GM21526 (cell line): ENCODE data around the gene MAMLD1.

Experiments used
- ATAC-seq: cut with Tn5 transposase; IDR thresholded peaks from one replicate; pipeline ENCODE4 v1.9.1; 2021; ENCODE audit warnings: moderate library complexity; ENCODE audit not compliant: unreplicated experiment, low FRiP score

The MAMLD1 gene

DNA sequence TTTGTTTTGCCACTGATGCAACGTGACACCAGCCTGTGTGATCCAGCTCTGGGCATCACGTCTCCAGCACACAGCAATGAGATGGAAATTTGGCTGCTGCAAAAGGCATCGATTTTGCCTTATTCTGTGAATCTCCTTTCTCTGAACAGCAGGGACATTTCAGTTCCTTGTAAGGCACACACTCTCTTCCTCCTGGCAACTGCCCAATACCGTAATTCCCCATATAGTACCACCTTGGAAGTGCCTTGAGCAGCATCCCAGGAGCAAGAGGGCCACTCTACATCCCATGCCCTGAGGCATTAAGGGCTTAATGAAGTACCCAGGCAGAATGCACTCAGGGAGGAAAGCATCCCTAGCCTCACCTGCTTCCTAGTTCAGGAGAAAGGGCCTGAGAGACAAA is 10.5 kb upstream of the MAMLD1 start:
- no peak for ATAC-seq

DNA sequence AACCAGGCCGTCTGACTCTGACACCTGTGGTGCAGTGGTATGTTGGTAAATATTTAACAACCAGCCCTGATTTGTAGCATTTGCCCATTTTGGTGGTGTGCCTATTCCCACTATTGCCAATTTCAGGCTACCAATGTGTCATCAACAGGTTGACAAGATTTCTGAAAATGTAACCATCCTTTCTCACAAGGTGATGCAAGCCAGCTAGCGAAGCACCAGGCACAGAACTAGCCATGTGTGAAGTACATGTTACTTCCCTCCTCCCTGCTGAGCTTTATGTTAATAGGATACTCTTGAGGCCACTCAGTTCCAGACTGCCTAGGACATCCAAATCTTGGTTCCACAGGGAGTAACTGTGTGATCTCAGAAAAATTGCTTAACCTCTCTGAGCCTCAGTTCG is 7.2 kb upstream of the MAMLD1 start:
- no peak for ATAC-seq

DNA sequence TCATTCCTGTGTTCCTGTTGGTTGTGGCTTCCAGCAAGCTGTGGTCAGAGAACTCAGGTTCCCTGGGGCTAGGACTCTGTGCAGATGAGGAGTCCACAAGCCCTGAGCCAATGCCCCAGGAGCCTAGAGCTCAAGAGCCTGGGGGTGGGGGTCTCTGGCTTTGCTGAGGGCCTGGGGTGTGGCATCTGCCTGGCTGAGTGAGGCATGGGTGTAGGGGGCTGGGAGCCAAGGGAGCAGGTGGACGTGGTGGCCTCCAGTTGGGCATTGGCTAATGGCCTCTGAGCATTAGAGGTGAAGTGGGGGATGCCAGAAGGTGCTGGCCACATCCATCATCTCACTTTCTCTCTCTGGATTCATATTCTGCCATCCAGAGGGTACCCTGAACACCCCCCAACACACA is 5.3 kb upstream of the MAMLD1 start:
- ATAC-seq: no peak

DNA sequence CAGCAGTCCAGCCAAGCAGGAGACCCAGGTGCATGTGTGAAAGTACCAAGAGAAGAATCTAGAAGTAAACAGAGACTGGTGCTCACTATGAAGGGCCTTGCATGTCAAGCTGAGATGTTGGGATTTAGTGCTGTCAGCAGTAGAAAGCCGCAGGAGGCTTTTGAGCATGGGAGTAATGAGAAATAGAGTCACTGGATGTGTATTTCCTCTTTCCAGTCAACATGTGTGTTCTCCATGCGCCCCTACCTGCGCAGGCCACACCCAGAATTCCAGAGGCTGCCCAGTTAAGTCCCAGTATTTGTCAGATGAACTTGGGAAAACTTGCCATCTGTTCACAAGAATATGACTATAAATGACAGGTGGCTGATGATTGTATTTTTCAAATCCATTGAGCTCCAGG is 4.5 kb upstream of the MAMLD1 start:
- no peak for ATAC-seq

DNA sequence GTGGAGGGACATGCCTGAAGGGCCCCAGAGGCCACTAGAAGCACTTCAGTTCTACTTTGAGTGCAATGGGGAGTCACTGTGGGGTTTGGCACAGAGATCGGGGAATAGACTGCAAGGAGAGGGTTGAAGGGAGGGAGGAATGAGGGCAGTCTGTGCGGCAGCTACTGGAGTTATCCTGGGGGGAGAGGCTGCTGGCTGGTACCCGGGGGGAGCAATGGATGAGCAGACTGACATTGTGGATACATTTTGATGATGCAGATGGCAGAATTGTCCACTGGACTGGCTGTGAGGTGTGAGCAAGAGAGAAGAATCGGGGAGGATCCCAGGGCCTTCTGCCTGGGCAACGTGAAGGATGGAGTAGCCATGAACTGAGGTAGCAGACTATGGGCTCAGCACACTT is 2.8 kb upstream of the MAMLD1 start:
- ATAC-seq: no peak

DNA sequence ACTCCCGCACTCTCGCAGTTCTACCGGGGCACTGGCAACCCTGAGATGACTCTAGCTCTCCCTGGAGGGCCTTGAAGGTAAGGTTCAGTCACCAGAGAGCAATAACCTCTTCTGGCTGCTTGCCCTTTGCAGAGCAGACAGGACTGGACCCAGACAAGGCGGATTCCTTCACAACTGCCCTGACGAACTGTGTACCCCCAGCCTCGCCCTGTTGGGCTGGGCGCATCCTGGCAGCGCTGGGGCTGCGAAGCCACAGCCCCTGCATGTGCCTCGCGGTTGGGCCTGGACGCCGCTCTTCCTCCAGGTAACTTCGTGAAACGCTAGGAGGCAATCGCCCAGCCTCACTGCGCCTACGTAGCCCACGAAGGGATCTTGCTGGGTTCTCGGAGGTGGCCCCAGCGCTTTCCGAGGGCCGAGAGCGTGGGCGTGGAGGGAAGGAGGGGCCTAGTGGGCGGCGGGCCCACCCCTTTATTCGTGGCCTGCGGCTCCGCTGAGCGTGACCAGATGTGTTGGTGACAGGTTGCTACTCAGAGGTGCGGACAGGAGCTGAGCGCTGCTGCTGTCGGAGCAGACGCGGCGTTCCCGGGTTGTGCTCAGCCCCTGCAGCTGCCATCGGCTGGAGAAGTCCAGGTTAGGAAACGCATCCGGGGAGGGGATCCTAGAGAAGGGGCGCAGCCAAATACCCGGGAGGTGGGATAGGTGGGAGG is 1.9 kb upstream of the MAMLD1 start:
- no peak for ATAC-seq

DNA sequence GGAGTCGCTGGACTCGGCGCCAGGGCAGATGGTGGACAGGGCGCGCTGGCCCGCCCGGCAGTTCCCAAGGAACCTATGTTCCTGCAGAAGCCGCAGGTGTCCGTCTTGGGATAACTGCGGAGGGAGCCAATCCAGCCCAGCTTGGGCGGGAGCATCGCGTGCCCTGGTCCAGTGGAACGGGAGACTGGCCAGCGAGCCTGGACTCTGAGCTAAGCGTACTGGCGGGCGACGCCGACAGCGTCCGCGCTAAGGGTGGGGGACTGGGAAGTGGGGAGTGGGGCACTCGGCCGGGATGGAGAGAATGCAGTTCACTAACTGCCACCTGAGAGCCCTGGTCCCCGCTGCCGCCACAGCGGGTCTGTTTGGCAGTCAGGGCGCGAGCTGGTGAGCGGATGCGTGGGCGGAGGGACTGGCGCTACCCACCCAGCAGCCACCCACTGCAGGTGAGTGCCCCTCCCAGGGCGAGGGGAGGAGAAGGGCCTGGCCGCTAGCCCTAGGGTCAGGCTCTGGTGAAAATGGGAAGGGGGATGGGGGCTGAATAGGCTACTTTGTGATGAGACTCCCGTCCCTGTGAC is 1.3 kb upstream of the MAMLD1 start:
- no peak for ATAC-seq

DNA sequence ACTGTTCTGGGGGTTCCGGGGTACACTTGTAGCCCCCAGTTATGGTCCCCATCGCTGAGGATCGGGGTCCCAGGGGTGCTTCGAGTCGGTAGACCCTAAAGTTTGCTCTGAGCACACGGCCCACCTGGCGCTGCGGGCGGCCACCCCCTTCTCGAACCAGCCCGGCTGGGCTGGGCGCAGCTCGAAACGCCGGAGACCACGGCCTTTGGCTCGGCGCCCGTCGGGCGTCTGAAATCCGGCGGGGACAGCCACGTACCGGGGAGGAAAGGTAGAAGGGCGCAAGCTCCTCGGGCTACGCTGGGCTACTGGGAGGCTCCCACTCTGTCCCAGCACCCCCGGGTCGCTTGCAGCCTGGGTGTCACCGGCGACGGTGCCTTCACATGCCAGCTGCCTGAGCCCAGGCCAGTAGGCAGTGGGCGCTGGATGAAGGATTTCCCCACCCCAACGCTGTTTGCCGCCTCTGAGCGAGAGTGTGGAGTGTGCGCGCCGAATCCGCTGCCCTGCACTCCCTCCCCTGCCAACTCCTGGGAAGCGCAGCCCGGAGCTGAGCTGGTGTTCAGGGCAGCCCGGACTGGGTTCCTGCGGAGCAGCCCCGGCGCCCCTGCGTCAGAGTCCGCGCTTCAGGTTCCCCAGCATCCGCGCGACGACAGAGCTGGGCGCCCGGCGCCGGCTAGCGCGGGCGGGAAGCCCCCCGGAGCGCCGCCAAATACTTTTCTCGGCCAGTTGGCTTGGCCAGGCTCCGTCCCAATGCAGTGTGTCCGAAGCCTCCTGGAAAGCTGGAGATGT is 637 bp downstream of the MAMLD1 start:
- no peak for ATAC-seq

DNA sequence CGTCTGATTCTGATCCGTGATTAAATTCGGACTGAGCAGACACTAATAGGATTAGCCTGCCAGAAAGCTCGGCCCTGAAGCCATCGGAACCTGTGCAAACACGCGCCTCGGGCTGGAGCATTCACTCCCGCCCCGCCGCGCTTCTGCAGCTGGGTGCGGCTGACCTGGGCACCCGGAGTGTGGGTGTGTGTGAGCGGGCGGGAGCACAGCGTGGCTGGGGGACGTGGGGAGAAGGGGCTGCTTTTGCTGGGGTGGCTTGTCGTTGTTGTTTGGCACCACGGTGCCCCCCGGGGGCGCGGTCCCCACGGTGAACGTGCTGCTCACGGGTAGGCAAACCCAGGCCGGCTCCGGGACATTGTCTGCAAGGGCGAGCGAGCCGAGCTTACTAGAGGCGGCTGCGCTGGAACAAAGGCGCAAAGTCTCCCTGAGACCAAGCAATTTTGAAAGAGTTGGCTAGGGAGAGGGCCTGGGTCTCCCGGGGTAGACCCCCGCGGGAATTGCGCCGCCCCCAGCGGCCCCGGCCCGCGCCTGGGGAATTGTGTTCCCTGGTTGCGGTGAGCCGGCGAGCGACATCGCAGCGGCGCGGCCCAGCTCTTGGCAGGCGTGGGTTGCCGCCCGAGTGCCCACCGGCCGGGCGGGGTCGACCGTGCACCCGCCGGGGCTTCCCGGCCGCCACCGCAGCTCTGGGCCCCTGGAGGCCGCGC is 1.4 kb downstream of the MAMLD1 start:
- no peak for ATAC-seq

DNA sequence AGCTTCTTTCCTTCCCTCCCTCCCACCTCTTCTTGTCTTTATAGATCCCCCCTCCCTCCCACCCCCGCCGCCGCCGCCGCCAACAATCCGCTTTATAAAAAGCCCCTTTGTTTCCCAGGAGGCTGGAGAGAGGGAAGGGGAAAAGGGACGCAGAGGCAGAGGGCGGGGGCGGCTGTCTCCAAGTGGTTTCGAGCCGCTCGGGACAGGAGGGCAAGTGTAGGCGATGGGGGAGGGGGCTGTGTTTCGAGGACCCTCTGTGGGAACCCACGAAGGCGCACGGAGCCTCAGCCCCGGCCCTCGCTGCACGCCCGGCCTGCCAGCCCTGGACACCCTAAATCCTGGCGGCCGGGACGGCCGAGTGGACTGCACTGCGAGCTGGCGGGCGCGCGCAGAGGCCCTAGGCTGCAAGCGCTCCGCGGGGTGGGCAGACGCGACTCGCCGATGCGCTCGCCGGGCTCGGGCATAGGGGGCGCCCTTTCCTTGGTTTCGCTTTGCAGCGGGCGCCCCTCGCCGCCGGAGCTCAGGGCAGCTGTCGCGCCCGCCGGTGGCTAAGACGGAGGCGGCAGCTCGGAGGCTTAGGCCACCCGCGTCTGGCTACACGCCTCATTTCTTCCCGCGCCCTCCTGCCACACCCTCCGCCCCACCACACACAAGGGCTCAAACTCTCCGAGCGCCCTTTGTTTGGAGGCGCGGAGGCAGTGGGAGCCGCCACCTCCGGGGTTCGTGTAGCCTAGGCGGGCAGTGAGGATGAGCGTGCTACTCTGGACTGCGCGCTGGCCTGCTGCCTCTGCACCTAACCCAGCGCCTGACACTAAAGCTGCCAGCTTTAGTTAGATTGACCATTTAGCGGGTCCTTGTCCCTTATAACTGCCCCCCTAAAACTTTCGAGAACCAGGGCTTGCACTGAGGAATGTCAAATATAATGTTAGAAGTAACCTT is 2.2 kb downstream of the MAMLD1 start:
- no peak for ATAC-seq

DNA sequence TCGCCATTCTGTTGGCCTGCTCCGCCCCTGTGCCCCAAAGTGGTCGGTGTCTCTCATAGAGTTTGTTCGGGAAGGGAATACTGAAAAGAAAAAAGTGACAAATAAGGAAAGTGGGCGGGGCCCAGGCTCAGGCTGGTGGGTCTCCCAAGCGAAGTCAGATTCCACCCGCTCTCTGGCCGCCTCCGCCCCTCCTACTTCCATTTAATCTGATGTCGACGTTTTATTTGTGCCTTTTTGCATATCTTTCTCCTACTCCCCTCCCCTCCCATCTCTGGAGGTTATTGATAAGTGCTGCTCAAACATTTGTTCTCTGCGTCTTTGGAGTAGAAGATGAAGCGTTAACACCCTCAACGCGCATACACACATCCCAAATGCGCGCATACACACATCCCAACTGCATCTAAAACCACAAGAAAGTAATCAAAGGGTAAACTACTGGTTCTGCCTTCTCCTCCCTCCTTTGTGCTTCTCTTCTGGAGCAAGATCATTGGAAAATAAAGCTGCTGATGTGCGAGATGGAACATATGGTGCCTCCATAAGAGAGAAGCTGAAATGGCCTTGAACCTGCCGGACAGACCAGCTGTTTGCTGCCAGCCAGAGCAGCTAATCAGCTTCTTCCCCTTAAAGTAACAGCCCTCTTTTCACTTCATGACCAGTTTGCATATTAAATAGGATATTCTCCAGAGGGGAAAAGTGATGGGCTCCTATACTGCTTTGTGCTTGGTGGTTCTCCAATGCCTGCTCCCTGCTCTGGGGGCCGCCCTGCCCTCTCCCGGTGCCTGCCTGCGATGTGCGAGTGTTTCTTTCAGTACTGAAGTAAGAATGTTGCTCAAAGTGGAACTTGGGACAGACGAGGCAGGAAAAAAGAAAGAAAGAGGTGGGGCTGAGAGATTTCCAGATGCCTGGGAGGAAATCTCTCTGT is 3.1 kb downstream of the MAMLD1 start:
- no peak for ATAC-seq

DNA sequence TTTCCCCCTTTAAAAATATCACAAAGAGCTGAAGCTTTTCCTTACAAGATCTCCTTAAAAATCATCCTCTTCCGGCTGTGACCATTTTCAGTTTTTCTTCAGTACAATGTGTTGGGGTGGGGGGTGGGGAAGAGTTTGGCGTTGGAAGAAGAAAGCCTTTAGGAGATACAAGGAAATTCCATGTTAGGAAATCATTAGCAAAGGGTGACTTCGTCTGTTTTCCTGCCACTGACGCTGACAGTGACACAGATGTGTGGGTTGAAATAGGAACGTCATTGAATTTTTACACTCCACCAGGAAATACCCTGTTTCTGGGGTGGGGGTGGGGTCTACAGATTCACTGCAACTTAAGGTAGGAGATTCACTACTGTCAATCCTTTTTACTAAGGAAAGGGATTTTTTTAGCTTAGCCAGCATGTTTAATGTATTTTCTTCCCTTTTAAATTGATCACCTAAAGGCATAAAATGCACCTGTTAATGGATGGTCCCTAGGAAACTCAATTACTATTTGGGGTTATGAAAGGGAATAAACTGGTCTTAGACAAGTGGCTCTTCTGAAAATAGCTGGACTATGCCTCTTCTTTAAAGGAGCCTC is 3.9 kb downstream of the MAMLD1 start:
- no peak for ATAC-seq

DNA sequence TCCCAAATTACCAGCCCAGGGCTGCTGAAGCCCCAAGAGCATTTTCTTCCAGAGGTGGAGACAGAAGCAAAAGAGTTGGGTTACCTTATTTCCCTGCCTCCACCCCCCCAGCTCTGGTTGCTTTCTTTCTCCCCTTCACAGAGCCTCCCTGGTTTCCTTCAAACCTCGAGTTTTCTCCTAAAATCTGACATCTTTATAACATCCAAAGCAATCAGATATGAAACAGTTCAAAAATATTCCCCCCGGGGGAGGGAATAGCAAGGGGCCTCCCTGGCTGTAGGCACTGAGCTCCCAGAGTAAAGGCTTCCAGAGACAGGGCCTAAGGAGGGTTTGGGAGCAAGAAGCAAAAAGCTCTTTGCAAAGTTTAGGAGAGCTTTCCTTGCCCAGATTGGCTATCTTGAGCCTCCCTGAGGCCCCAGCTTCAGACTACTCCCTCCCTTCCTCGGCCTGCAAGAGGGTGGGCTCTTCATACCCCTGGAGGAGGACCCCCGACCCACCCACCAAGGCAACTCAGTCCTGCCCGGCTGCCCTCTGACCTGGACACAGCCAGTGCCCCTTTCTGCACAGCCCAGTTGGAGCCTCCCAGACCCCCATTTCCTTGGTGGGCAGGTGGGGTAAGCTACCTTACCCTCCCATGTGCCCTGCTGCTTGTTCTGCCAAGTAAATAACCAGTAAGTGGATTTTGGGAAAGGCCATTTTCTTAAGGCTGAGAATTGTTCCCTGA is 7.6 kb downstream of the MAMLD1 start:
- no peak for ATAC-seq

DNA sequence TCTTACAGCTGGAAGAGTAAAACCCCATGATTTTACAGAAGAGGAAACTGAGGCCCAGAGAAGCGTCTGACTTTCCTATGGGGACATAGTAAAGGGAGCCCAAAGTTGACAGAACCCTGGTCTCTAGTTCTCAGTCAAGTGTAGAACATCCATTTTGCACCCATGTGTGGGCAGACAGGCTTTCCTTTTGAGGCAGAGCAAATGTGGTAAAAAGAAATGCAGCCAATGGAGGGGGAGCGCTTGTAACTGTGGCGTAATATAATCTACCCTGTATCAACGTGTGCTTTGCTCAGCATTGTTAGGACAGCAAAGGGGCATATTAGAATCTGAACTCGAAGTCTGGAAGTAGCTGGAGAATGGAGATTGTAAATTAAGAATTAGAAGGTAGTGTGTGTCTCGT is 8.8 kb downstream of the MAMLD1 start:
- ATAC-seq: no peak

DNA sequence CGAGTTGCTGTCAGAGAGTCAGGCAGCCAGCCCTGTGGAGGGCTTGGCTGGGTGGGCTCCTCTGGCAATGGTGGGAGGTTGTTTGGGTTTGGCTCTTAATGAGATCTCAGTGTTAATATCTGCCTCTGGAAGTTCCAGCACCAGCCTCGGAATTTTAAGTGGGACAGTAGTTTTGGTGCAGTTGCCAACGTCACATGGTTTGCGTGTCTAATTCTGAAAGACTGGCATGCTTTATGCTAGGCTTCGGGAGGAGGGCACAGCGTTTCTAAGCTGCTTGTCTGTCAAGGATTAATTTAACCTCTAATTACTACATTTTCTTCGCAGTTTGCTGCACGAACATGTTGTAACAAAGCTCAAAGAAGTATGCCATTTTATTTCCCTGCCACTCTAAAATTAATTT is 9.2 kb downstream of the MAMLD1 start:
- ATAC-seq: no peak

DNA sequence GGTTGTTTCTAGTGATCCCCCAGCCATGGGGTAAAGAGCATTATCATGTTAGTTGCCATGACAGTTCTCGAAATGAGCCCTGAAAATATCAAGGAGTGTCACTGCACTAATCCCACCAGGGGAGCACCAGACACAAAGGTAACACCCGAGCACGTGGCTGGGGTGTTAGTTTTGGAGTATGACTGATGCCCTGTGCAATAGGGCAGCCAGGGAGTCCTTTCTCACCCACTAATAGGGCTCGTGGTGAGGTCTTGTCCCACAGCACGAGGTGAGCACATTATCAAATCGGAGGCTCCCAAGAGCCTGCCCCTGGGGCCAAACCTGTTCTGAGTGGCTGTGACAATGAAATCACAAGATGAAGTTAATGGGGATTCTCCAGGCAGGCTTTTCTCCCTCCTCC is 9.6 kb downstream of the MAMLD1 start:
- no peak for ATAC-seq

DNA sequence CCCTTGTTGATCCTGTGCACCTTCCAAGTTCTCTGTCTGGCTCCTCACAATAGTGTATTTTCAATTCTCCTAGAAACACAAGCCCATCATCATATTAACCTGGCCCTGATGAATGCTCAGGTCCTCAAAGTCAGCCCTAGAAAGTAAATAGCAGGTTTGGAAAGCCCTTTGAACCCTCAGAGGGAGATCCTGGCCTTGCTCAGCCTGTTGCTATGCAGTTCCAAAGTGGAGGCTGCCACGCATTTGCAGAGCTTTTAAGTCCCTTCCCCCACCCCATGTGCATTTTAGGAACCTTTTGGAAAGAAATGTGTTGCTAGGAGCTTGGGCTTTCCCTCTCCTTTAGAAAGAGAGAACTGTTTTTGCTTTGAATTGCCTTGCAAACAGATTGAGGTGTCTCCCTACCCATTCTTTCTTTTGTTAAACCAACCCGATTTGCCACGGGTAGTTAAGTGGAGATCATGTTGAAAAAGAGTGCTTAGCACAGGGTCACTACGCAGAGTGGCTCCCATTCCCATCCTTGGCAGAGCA is 12.2 kb downstream of the MAMLD1 start:
- ATAC-seq: no peak

DNA sequence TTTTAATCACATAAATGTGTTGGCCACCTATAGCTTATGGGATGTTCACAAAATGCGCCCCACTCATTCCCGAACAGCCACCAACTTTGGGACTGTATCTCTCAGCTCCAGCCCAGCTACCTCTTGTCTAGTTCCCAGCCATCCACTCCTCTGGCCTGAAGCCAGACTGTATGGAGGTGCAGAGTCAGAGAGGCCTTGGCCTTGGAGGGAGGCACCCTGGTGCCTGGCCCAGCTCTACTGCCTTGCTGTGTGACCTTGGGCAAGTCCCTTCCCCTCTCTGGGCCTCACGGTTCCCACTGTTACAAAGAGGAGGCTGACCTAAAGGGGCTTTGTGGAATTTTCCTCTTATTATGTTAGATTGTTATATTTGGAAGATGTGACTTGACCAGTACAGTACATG is 13.9 kb downstream of the MAMLD1 start:
- no peak for ATAC-seq
